Right forelimb (tissue), 1 donor: ENCODE results near the gene CXADR.
"Not testable (repeated sequence)": the region's sequence is repeated elsewhere in the genome, so short reads cannot be mapped to it uniquely, and the experiment has no call there.

Experiments
- DNase-seq: peaks from one replicate; pipeline ENCODE4 v3.0.0-alpha.2; 2018

CXADR gene

GRCh38 chr21:17512253-17513213 is at the start of gene CXADR:
Gene CXADR (plus strand): TSS chr21:17513043. CDS start chr21:17513130, 87 bp downstream.
- DNase-seq = peak; percentile 56

GRCh38 chr21:17466166-17466565 is 46.7 kb upstream of the CXADR start:
- no peak for DNase-seq

- DNase-seq = no peak
Observed at GRCh38 chr21:17467392-17467791, 45.5 kb upstream of the CXADR start.

DNA sequence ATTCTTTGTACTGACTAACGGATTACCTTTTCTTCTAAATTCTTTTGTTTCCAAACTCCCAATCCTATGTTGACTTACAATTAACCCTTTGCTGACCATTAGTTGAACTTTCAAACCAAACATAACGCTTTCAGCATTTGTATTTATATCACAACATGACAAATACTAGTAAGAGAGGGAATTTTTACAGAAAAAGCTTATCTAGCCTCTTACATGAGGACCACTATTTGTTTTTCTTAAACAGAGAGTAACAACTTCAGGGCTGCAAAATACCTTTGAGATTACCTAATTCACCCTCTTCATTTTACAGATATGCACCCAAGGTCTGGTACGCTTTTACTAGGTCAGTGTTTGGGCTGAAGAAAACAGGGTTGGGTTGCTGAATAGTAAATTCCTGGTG is 45.0 kb upstream of the CXADR start:
- DNase-seq = no peak

DNA sequence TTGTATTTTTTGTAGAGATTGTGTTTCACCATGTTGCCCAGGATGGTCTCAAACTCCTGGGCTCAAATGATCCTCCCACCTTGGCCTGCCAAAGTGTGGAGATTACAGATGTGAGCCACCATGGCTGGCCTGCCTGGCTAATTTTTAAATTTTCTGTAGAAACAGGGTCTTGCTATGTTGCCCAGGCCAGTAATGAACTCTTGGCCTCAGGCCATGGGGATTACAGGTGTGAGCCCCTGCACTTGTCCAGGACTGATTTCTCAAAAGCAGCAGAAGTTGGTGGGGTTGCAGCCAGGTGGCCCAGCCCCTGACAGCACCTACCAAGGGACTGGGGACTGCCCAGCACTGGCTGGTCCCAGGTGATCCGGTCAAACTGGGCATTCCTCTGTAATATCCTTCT is 44.1 kb upstream of the CXADR start:
- no peak for DNase-seq

- no peak for DNase-seq
Observed at GRCh38 chr21:17469727-17470126, 43.1 kb upstream of the CXADR start.

DNA sequence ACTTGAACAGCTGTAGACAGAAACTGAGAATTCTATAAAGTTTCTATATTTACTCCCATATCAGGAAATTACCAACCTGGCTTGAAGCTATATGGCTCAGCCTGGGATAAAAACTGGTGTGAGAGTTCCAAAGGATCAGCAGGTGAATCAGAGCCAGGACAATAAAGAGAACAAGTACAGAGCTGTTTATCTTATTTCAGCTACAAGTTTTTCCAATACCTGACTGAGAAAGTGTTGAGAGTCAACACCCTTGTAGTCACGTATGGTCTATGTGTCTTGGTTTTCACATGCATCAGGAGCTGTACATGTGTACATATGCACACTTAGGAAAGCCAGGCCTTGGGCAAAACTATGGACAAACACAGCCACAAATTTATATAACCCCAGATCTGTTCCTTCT is 40.7 kb upstream of the CXADR start:
- DNase-seq = no peak

GRCh38 chr21:17472592-17473271 is 40.1 kb upstream of the CXADR start:
- no peak for DNase-seq

DNA sequence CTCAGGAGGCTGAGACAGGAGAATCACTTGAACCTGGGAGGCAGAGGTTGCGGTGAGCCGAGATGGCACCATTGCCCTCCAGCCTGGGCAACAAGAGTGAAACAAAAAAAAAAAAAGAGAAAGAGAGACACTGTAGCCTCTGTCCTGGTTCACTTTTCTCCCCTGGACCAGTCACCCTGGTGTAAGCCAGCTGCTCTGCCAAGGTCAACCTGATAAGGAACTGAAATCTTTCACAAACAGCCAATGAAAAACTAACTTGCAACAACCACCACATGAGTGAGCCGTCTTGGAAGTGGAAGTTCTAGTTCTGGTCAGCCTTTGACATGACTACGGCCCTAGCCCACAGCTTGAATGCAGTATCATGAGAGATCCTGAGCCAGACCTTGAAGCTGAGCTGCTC is 36.8 kb upstream of the CXADR start:
- no peak for DNase-seq

- not testable (repeated sequence) for DNase-seq
Observed at GRCh38 chr21:17478156-17478555, 34.7 kb upstream of the CXADR start.

DNA sequence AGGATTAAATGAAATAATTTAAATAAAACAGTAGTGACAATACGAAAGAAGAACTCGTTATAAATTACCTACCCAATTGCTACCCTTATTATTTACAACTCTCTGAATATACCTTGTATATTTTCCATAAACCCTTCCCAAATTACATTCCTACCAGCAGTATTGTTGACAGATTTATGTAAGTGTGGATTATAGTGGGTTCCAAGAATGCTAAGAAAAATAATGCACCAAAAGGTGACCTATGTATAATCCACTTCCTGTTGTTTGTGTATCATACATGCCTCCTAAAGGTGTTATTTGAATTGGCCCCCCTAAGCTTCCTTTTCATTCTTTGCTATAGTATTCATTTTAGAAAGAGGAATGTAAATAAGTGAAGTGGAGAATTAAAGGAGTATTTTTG is 33.2 kb upstream of the CXADR start:
- DNase-seq = no peak

DNA sequence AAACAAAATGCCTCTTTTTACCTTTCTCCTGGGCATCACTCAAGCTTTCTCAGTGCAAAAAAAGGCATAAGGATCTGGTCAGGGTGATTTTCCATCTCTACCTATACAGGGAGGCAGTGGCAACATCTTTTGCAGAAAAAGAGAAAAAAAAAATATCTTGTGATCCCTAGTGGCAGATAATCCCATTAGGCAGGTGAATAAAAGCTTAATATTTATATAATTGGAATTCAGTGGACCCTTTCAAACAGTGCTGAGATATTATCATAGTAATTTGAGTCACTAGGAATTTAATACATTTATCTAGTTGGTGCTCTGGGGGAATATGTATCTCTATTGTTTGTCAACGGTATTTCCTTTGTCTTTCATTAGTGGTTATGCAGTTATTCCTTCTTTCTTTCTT is 29.9 kb upstream of the CXADR start:
- DNase-seq = no peak

DNA sequence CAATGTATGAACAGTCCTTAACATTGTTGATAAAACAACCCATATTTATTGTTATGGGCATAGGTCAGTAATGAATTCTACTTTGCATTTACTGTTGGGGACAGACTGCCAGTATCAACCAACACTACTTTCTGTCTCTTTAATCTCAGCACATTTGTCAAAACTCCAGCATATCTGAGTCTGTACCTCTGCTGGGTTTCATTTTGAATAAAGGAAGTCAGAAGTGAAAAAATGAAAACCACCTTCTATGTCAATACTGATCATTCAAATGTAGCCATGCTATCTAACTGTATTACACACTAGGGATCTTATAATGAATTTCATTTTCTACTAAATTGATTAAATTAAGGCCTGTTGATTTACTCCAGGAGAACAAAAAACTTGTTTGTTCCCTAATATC is 24.2 kb upstream of the CXADR start:
- DNase-seq = no peak

- DNase-seq = not testable (repeated sequence)
Observed at GRCh38 chr21:17489565-17489964, 23.3 kb upstream of the CXADR start.

DNA sequence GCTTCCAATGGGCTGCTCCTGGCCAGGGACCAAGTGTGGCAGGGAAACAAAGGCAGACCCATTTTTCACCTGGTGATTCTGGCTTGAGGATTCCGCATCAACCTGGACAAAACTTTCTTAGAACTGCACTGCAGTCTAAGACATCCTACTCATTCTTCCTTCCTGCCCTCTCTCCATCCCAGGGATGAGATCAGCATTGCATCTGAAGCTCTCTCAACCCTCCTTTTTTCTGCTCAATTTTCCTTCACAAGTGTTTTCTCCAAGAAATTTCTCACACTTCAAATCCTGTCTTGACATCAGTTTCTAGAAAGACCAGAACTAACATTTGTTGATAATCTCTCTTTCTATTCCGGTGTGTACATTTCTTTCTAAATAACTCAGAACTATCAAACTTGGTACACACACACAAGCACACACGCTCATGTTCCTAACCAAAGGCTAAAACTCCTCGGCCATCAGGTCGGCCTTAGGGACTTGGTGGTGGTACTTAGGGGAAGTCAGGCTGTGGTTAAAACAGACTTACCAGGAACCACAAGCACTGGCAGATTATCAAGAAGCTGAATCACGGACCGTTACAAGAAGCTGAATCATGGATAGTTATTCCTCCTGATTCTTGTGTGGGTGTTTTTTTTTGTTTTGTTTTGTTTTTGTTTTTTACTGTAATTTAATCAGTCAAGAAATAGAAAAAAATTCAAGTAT is 21.0 kb upstream of the CXADR start:
- no peak for DNase-seq

GRCh38 chr21:17492415-17493168 is 20.3 kb upstream of the CXADR start:
- no peak for DNase-seq

GRCh38 chr21:17494051-17494450 is 18.8 kb upstream of the CXADR start:
- DNase-seq = no peak

- no peak for DNase-seq
Observed at GRCh38 chr21:17495680-17496079, 17.2 kb upstream of the CXADR start.

DNA sequence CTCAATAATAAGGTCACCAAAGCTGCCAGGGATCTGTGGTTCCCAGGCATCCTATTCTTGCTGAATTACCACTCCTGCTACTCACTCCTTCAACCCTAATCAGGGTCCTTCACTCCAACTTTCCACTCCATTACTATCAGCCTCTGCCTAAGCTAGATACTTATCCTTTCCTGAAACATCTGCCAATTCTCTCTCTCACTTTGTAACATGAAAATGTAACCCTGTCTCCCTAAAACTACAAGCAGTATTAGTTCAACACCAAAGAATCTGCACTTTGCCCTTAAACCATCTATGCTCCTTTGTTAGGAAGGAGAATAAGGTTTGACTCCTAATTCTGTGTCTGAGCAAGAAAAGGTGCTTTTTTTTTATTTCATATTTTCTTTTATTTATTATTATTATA is 15.5 kb upstream of the CXADR start:
- no peak for DNase-seq

GRCh38 chr21:17498586-17498985 is 14.3 kb upstream of the CXADR start:
- DNase-seq = no peak

DNA sequence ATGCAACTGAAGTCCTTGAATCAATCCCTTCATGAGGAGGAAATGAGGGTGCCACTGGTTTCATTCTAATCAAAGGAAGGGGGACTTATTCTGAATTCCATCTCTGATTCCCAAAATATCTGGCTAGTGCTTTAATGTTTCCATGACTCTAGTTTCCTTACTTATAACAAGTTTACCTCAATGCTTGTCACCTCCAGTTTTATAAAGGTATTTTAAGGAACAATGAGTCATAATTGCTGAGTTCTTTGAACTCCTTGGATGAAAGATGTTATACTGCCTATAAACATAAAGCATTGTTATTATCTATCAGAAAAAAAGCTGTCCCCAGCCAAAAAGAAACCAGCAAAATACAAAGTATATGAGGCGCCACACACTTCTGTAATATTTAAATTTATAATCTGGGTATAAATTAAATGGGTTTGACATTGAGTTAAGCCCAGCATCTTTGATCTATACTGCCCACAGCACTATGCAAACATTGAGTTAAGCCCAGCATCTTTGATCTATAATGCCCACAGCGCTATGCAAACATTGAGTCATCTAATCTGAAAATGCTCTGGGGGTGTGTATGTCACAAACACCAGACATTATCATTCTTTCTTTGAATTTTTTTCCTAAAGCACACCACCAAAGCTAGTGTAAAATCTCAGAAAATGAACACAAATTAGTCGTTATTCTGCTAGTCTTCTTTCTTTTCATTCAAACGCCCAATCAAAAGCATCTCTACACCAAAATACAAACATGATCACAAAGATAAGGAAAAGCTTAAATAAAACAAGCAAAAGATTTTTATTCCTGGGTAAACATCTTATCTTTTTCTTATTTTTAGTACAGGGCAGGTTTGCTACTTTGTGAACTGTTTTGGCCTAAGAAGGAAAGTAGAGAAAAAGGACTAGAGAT is 11.5 kb upstream of the CXADR start:
- DNase-seq = no peak

DNA sequence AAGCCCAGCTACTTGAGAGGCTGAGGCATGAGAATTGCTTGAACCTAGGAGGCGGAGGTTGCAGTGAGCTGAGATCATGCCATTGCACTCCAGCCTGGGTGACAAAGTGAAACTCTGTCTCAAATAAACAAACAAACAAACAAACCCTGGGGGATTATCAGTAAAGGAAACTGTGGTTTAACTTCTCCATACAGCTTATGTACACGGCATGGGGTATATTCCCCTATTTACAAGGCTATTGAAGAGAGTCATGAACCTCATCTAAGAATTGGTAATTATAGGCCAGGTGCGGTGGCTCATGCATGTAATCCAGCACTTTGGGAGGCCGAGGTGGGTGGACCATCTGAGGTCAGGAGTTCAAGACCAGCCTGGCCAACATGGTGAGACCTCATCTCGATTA is 9.9 kb upstream of the CXADR start:
- DNase-seq = not testable (repeated sequence)
